ENCODE results near the gene PADI1. TPM values are rescaled to one million over a fixed set of nuclear protein-coding genes. Genes with fewer than 3 reads are reported as not detected.

The PADI1 gene
- total and polyA plus RNA-seq, 7 donors = not detected

DNA sequence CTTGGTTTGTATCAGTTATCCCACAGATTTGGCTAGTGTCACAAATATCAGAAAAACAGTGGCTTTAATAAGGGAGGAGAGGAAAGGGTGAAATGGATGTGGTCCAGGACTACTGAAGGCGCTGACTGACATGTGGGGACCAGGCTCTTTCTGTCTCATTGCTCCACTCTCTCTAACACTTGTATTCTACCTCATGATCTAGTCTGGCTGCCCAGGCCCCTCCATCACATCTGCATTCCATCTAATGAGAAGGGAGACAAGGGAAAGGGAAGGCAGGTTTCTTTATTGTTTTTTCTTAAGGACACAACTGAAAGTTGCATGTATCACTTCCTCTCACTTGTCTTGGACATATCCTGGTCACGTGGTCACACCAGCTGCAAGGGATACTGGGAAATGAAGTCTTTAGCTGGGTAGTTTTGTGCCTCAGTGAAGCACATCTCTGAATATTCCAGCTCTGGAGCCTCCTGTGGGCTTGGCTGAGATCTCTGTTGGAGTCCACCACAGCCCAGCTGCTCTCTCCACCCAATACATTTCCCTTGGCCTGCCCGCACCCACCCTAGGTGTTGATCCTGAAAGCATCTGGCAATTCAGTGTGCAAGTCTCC, 43.7 kb upstream of the PADI1 start:
- TF ChIP-seq, protein P1, sequence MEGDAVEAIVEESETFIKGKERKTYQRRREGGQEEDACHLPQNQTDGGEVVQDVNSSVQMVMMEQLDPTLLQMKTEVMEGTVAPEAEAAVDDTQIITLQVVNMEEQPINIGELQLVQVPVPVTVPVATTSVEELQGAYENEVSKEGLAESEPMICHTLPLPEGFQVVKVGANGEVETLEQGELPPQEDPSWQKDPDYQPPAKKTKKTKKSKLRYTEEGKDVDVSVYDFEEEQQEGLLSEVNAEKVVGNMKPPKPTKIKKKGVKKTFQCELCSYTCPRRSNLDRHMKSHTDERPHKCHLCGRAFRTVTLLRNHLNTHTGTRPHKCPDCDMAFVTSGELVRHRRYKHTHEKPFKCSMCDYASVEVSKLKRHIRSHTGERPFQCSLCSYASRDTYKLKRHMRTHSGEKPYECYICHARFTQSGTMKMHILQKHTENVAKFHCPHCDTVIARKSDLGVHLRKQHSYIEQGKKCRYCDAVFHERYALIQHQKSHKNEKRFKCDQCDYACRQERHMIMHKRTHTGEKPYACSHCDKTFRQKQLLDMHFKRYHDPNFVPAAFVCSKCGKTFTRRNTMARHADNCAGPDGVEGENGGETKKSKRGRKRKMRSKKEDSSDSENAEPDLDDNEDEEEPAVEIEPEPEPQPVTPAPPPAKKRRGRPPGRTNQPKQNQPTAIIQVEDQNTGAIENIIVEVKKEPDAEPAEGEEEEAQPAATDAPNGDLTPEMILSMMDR (IDR thresholded peaks at IDR 0.05) = no peak
- no peaks in the 10 kb centered on the region for H3K9me3 ChIP-seq
- DNase-seq = no peak
- no peak overlapping the region for H3K4me3 ChIP-seq
- H3K36me3 ChIP-seq (ENCODE audit: insufficient read depth in 1 of 2, low read depth in 1 of 2) = no peaks in the 10 kb centered on the region
- ATAC-seq = no peak
- WGBS, 3 donors = 71 to 82% (median 82%) methylated on average over 3 of the region's 3 CpGs
- peaks cover 5% of the 10 kb centered on the region for H3K4me1 ChIP-seq
- no peaks in the 10 kb centered on the region for H3K27me3 ChIP-seq (ENCODE audit: insufficient read depth in 3 of 3, low read length in 2 of 3)
- intact Hi-C loops (cut with DNase I) = no loop called here
- no peak overlapping the region for H3K27ac ChIP-seq

DNA sequence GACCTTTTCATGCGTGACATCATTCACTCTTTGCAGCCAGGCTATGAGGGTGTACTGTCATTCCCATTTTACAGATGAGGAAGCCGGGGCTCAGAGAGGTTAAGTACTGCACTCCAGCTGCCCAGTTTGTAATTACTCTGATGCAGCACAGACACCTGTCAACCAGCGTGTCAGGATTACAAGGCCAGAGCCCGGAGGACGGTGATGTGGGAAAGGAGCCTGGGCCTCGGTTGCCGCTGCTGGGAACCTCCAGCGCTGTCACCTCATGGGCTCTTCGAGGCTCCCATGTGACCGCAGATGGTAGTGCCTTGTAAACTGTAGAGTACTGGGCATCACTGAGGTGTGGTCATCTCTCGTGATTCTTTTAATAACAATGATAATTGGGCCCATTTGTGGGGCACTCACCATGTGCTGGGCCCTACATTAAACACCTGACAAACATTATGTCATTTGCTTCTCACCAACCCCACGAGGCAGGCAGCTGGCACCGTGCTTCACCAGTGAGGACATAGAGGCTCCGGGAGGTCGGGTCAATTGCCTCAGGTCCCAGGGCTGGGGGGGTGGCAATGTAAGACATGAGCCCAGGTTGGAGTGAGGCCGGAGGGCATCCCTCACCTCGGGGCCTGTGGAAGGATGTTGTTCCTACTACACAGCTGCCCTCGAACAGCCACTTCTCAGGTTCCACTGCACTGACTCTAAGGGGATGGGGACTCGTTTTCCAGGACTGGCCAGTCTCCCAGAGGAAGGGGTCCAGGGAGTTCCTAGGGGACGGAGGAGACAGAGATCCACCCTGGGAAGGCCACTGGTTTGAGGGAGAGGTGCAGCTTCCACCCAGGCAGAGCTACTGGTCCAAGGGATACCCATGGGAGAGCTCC, 42.8 kb upstream of the PADI1 start:
- Histone ChIP-seq H3K4me3 (no peak overlapping the region), H3K36me3 (ENCODE audit: insufficient read depth in 1 of 2, low read depth in 1 of 2) (no peaks in the 10 kb centered on the region), H3K27ac (no peak overlapping the region), H3K9me3 (no peaks in the 10 kb centered on the region), H3K27me3 (ENCODE audit: insufficient read depth in 3 of 3, low read length in 2 of 3) (no peaks in the 10 kb centered on the region), H3K4me1 (peaks cover 5% of the 10 kb centered on the region)
- DNase-seq (no peak), ATAC-seq (no peak)
- TF ChIP-seq, protein P1 (IDR thresholded peaks at IDR 0.05) = no peak
- 75 to 80% (median 78%) methylated on average over 20 of the region's 20 CpGs for WGBS, 3 donors
- intact Hi-C loops (cut with DNase I) = no loop called here

DNA sequence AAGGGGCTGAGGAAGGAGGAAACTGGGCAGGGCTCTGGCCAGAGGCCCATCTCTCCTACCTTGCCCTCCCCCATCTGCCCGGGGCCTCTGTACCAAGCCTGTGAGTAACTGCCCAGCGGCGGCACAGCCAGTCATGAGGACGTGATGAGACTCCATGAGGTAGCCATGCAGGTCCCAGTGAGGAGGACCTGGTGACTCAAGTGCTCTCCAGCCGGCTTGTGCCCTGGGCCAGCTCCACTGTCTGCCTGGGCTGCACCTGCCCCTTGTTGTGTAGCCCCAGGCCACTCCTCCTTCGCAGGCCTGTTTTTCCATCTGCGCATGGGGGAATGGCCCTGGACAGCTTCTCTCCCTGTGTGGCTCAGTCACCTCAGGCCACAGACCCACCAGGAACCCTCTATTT, 42.0 kb upstream of the PADI1 start:
- H3K27me3 ChIP-seq (ENCODE audit: insufficient read depth in 3 of 3, low read length in 2 of 3) = no peaks in the 10 kb centered on the region
- TF ChIP-seq, protein P1 (IDR thresholded peaks at IDR 0.05) = no peak
- H3K4me1 ChIP-seq = peaks cover 5% of the 10 kb centered on the region
- WGBS, 3 donors = 84 to 93% (median 87%) methylated on average over 7 of the region's 7 CpGs
- ATAC-seq = no peak
- H3K4me3 ChIP-seq = no peak overlapping the region
- DNase-seq = no peak
- H3K9me3 ChIP-seq = no peaks in the 10 kb centered on the region
- no peak overlapping the region for H3K27ac ChIP-seq
- H3K36me3 ChIP-seq (ENCODE audit: insufficient read depth in 1 of 2, low read depth in 1 of 2) = no peaks in the 10 kb centered on the region
- intact Hi-C loops (cut with DNase I) = no loop called here

DNA sequence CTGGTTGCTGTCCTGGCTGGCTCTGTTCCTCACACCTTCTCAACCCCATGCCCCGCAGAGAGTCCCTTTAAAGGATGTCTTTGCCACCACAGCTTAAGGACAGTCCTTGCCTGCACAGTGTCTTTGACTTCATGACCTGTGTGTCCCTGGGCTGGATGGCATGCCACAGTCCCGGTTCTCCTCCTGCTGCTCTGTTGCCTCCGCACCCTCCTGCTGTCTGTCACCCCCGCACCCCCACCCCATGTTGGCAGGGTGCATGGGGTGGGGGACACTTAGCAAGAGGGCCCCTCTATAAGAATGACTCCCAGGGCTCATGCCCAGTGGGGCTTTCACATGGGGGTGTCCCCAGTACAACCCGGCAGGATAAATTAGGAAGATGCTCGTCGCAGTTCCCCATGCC, 41.6 kb upstream of the PADI1 start:
- Histone ChIP-seq H3K9me3 (no peaks in the 10 kb centered on the region), H3K4me1 (peaks cover 5% of the 10 kb centered on the region), H3K27ac (no peak overlapping the region), H3K27me3 (ENCODE audit: insufficient read depth in 3 of 3, low read length in 2 of 3) (peaks cover 0 to 3% (median 0%) of the 10 kb centered on the region in 3 donors), H3K36me3 (ENCODE audit: insufficient read depth in 1 of 2, low read depth in 1 of 2) (no peaks in the 10 kb centered on the region), H3K4me3 (no peak overlapping the region)
- intact Hi-C loops (cut with DNase I) = no loop called here
- TF ChIP-seq, protein P1 (IDR thresholded peaks at IDR 0.05) = no peak
- ATAC-seq (no peak), DNase-seq (no peak)
- 90 to 93% (median 91%) methylated on average over 7 of the region's 7 CpGs for WGBS, 3 donors
